ENCODE data around the gene WWOX.

WWOX gene

GRCh38 chr16:78474762-78475161 lies 375.3 kb downstream of the WWOX start:
- in situ Hi-C loops (cut with HindIII; ENCODE audit: low pct_unique_long_range_greater_than_20kb, low sequenced_read_pairs): no loop called here
- TF ChIP-seq JUND (IDR thresholded peaks at IDR 0.05; ENCODE audit: low read depth): no peak
- no peak for DNase-seq (ENCODE audit: low read depth in 1 of 2, low spot score in 1 of 2)

- DNase-seq (ENCODE audit: low read depth in 1 of 2, low spot score in 1 of 2): no peak
- TF ChIP-seq JUND (IDR thresholded peaks at IDR 0.05; ENCODE audit: low read depth): no peak
- in situ Hi-C loops (cut with HindIII; ENCODE audit: low pct_unique_long_range_greater_than_20kb, low sequenced_read_pairs): no loop called here
These were observed 377.2 kb downstream of the WWOX start for GRCh38 chr16:78476615-78477014.

GRCh38 chr16:78478267-78478861 lies 378.9 kb downstream of the WWOX start:
- in situ Hi-C loops (cut with HindIII; ENCODE audit: low pct_unique_long_range_greater_than_20kb, low sequenced_read_pairs): no loop called here
- no peak for DNase-seq (ENCODE audit: low read depth in 1 of 2, low spot score in 1 of 2)
- no peak for TF ChIP-seq JUND (IDR thresholded peaks at IDR 0.05; ENCODE audit: low read depth)

GRCh38 chr16:78479723-78480122 lies 380.3 kb downstream of the WWOX start:
- in situ Hi-C loops (cut with HindIII; ENCODE audit: low pct_unique_long_range_greater_than_20kb, low sequenced_read_pairs): no loop called here
- no peak for TF ChIP-seq JUND (IDR thresholded peaks at IDR 0.05; ENCODE audit: low read depth)
- DNase-seq (ENCODE audit: low read depth in 1 of 2, low spot score in 1 of 2): no peak

- DNase-seq (ENCODE audit: low read depth in 1 of 2, low spot score in 1 of 2): no peak
- TF ChIP-seq JUND (IDR thresholded peaks at IDR 0.05; ENCODE audit: low read depth): no peak
- in situ Hi-C loops (cut with HindIII; ENCODE audit: low pct_unique_long_range_greater_than_20kb, low sequenced_read_pairs): no loop called here
These were observed 381.1 kb downstream of the WWOX start for GRCh38 chr16:78480588-78480987.

- DNase-seq (ENCODE audit: low read depth in 1 of 2, low spot score in 1 of 2): no peak
- no peak for TF ChIP-seq JUND (IDR thresholded peaks at IDR 0.05; ENCODE audit: low read depth)
- in situ Hi-C loops (cut with HindIII; ENCODE audit: low pct_unique_long_range_greater_than_20kb, low sequenced_read_pairs): no loop called here
These were observed 383.9 kb downstream of the WWOX start for GRCh38 chr16:78483124-78483992.

- no peak for DNase-seq (ENCODE audit: low read depth in 1 of 2, low spot score in 1 of 2)
- no peak for TF ChIP-seq JUND (IDR thresholded peaks at IDR 0.05; ENCODE audit: low read depth)
- in situ Hi-C loops (cut with HindIII; ENCODE audit: low pct_unique_long_range_greater_than_20kb, low sequenced_read_pairs): no loop called here
These were observed 385.1 kb downstream of the WWOX start for GRCh38 chr16:78484509-78485058.

GRCh38 chr16:78485188-78485916 lies 385.9 kb downstream of the WWOX start:
- no peak for DNase-seq (ENCODE audit: low read depth in 1 of 2, low spot score in 1 of 2)
- in situ Hi-C loops (cut with HindIII; ENCODE audit: low pct_unique_long_range_greater_than_20kb, low sequenced_read_pairs): no loop called here
- TF ChIP-seq JUND (IDR thresholded peaks at IDR 0.05; ENCODE audit: low read depth): no peak

- DNase-seq (ENCODE audit: low read depth in 1 of 2, low spot score in 1 of 2): no peak
- TF ChIP-seq JUND (IDR thresholded peaks at IDR 0.05; ENCODE audit: low read depth): no peak
- in situ Hi-C loops (cut with HindIII; ENCODE audit: low pct_unique_long_range_greater_than_20kb, low sequenced_read_pairs): no loop called here
These were observed 386.4 kb downstream of the WWOX start for GRCh38 chr16:78485917-78486257.

- in situ Hi-C loops (cut with HindIII; ENCODE audit: low pct_unique_long_range_greater_than_20kb, low sequenced_read_pairs): no loop called here
- TF ChIP-seq JUND (IDR thresholded peaks at IDR 0.05; ENCODE audit: low read depth): no peak
- DNase-seq (ENCODE audit: low read depth in 1 of 2, low spot score in 1 of 2): no peak
These were observed 388.0 kb downstream of the WWOX start for GRCh38 chr16:78487471-78487870.

- DNase-seq (ENCODE audit: low read depth in 1 of 2, low spot score in 1 of 2): no peak
- in situ Hi-C loops (cut with HindIII; ENCODE audit: low pct_unique_long_range_greater_than_20kb, low sequenced_read_pairs): no loop called here
- no peak for TF ChIP-seq JUND (IDR thresholded peaks at IDR 0.05; ENCODE audit: low read depth)
These were observed 389.6 kb downstream of the WWOX start for GRCh38 chr16:78489072-78489471.

GRCh38 chr16:78489631-78490030 lies 390.2 kb downstream of the WWOX start:
- in situ Hi-C loops (cut with HindIII; ENCODE audit: low pct_unique_long_range_greater_than_20kb, low sequenced_read_pairs): no loop called here
- DNase-seq (ENCODE audit: low read depth in 1 of 2, low spot score in 1 of 2): no peak
- no peak for TF ChIP-seq JUND (IDR thresholded peaks at IDR 0.05; ENCODE audit: low read depth)

- in situ Hi-C loops (cut with HindIII; ENCODE audit: low pct_unique_long_range_greater_than_20kb, low sequenced_read_pairs): no loop called here
- DNase-seq (ENCODE audit: low read depth in 1 of 2, low spot score in 1 of 2): no peak
- TF ChIP-seq JUND (IDR thresholded peaks at IDR 0.05; ENCODE audit: low read depth): no peak
These were observed 391.0 kb downstream of the WWOX start for GRCh38 chr16:78490431-78490830.
